HG02623 (cell line): ENCODE measurements around the gene RNASEH1.
"Not testable (repeated sequence)": the region's sequence is repeated elsewhere in the genome, so short reads cannot be mapped to it uniquely, and the experiment has no call there.

ENCODE experiments used
- ATAC-seq: cut with Tn5 transposase; IDR thresholded peaks from one replicate; pipeline ENCODE4 v1.9.1; 2021; ENCODE audit warnings: moderate library complexity; ENCODE audit not compliant: unreplicated experiment

Gene RNASEH1

GRCh38 chr2:3594493-3595281 lies 36.6 kb upstream of the RNASEH1 start, which contains the start of gene COLEC11:
TSS of gene COLEC11 (plus strand) at chr2:3595112. CDS start at chr2:3604341, 9,229 bp downstream.
- ATAC-seq: no peak

GRCh38 chr2:3589086-3589485 lies 31.0 kb upstream of the RNASEH1 start:
- no peak for ATAC-seq

GRCh38 chr2:3588084-3588483 lies 30.0 kb upstream of the RNASEH1 start:
- no peak for ATAC-seq

GRCh38 chr2:3587432-3587831 lies 29.3 kb upstream of the RNASEH1 start:
- ATAC-seq: no peak

- ATAC-seq: no peak
Observed at GRCh38 chr2:3587021-3587420, 28.9 kb upstream of the RNASEH1 start.

- no peak for ATAC-seq
Observed at GRCh38 chr2:3586220-3586619, 28.1 kb upstream of the RNASEH1 start.

GRCh38 chr2:3585261-3586109 lies 27.4 kb upstream of the RNASEH1 start:
- no peak for ATAC-seq

- no peak for ATAC-seq
Observed at GRCh38 chr2:3584608-3585260, 26.6 kb upstream of the RNASEH1 start.

GRCh38 chr2:3584076-3584475 lies 25.9 kb upstream of the RNASEH1 start:
- no peak for ATAC-seq

- no peak for ATAC-seq
Observed at GRCh38 chr2:3581367-3582262, 23.5 kb upstream of the RNASEH1 start.

GRCh38 chr2:3580449-3580848 lies 22.3 kb upstream of the RNASEH1 start:
- ATAC-seq: no peak

- ATAC-seq: no peak
Observed at GRCh38 chr2:3578987-3579386, 20.9 kb upstream of the RNASEH1 start.

- not testable (repeated sequence) for ATAC-seq
Observed at GRCh38 chr2:3576263-3576630, 18.1 kb upstream of the RNASEH1 start.

- peak; percentile 23 for ATAC-seq
Observed at GRCh38 chr2:3575534-3576262, 17.6 kb upstream of the RNASEH1 start.

GRCh38 chr2:3574155-3574554 lies 16.0 kb upstream of the RNASEH1 start:
- ATAC-seq: no peak

GRCh38 chr2:3572620-3573019 lies 14.5 kb upstream of the RNASEH1 start:
- ATAC-seq: no peak

GRCh38 chr2:3571284-3571683 lies 13.2 kb upstream of the RNASEH1 start:
- ATAC-seq: no peak

- ATAC-seq: not testable (repeated sequence)
Observed at GRCh38 chr2:3569656-3570055, 11.5 kb upstream of the RNASEH1 start.

GRCh38 chr2:3566806-3567205 lies 8.7 kb upstream of the RNASEH1 start:
- ATAC-seq: no peak

GRCh38 chr2:3565117-3565516 lies 7.0 kb upstream of the RNASEH1 start:
- ATAC-seq: no peak
